NK-92 (cell line): Measurements from ENCODE around the gene AKAP10.
"Not testable (repeated sequence)": the region's sequence is repeated elsewhere in the genome, so short reads cannot be mapped to it uniquely, and the experiment has no call there.

Experiments used
- DNase-seq: peaks from one replicate; lab custom pipeline; 2025; ENCODE audit not compliant: unreplicated experiment; lab: John Stamatoyannopoulos, UW

Gene AKAP10

GRCh38 chr17:19979917-19980770 lies 2.5 kb upstream of the AKAP10 start:
- no peak for DNase-seq

- DNase-seq: no peak
Observed at GRCh38 chr17:19978805-19979211, 1.2 kb upstream of the AKAP10 start.

- no peak for DNase-seq
Observed at GRCh38 chr17:19978209-19978802, 678 bp upstream of the AKAP10 start.

GRCh38 chr17:19975601-19976000 lies 2.0 kb downstream of the AKAP10 start:
- no peak for DNase-seq

- DNase-seq: no peak
Observed at GRCh38 chr17:19973156-19973555, 4.5 kb downstream of the AKAP10 start.

- not testable (repeated sequence) for DNase-seq
Observed at GRCh38 chr17:19962954-19963353, 14.7 kb downstream of the AKAP10 start.

GRCh38 chr17:19958023-19958422 lies 19.6 kb downstream of the AKAP10 start:
- no peak for DNase-seq

GRCh38 chr17:19955099-19955498 lies 22.5 kb downstream of the AKAP10 start:
- DNase-seq: no peak

- not testable (repeated sequence) for DNase-seq
Observed at GRCh38 chr17:19951411-19951810, 26.2 kb downstream of the AKAP10 start.

- not testable (repeated sequence) for DNase-seq
Observed at GRCh38 chr17:19950624-19951195, 26.9 kb downstream of the AKAP10 start.

GRCh38 chr17:19948116-19948943 lies 29.3 kb downstream of the AKAP10 start:
- DNase-seq: no peak

- DNase-seq: no peak
Observed at GRCh38 chr17:19946921-19947320, 30.7 kb downstream of the AKAP10 start.

- DNase-seq: no peak
Observed at GRCh38 chr17:19945009-19945626, 32.5 kb downstream of the AKAP10 start.

GRCh38 chr17:19943599-19943998 lies 34.0 kb downstream of the AKAP10 start:
- no peak for DNase-seq

- no peak for DNase-seq
Observed at GRCh38 chr17:19943026-19943425, 34.6 kb downstream of the AKAP10 start.

GRCh38 chr17:19940722-19941464 lies 36.7 kb downstream of the AKAP10 start:
- no peak for DNase-seq

- DNase-seq: no peak
Observed at GRCh38 chr17:19939993-19940721, 37.5 kb downstream of the AKAP10 start.

- DNase-seq: no peak
Observed at GRCh38 chr17:19938736-19939135, 38.9 kb downstream of the AKAP10 start.

GRCh38 chr17:19937522-19937921 lies 40.1 kb downstream of the AKAP10 start:
- DNase-seq: no peak
